Stimulated activated CD8-positive, alpha-beta memory T cell treated with anti-CD3 and anti-CD28 coated beads, Interleukin-7, amount 100 ng/mL, for 1 hour (primary cell): ENCODE data around the gene HNRNPU.
A peak's percentile ranks its signal among the peaks of the same experiment; 100 is the strongest.
"Not testable (repeated sequence)": the region's sequence is repeated elsewhere in the genome, so short reads cannot be mapped to it uniquely, and the experiment has no call there.

Source experiments
- DNase-seq, 2 donors: peaks; one replicate each; pipeline ENCODE4 v3.0.0-alpha.2; 2020; ENCODE audit warnings: low read depth in 2 of 2

HNRNPU gene

GRCh38 chr1:244840219-244840794, 24.0 kb downstream of the HNRNPU start:
- DNase-seq = no peak

GRCh38 chr1:244839656-244840055, 24.7 kb downstream of the HNRNPU start:
- DNase-seq = no peak

- no peak for DNase-seq
Observed at GRCh38 chr1:244837597-244838258, 26.6 kb downstream of the HNRNPU start.

GRCh38 chr1:244836584-244836983, 27.8 kb downstream of the HNRNPU start:
- DNase-seq = no peak

GRCh38 chr1:244836135-244836521, 28.2 kb downstream of the HNRNPU start:
- no peak for DNase-seq

- DNase-seq = peak; percentile 73 to 80
Observed at GRCh38 chr1:244835276-244836134, 28.8 kb downstream of the HNRNPU start, which contains the start of gene COX20. Gene COX20 (plus strand): TSS chr1:244835658. CDS start chr1:244835715, 57 bp downstream.

- peak; percentile 74 to 79 for DNase-seq
Observed at GRCh38 chr1:244834543-244835275, 29.6 kb downstream of the HNRNPU start.

- DNase-seq = no peak
Observed at GRCh38 chr1:244833734-244834542, 30.4 kb downstream of the HNRNPU start.

- not testable (repeated sequence) for DNase-seq
Observed at GRCh38 chr1:244833260-244833659, 31.1 kb downstream of the HNRNPU start.

GRCh38 chr1:244830639-244831038, 33.7 kb downstream of the HNRNPU start:
- DNase-seq = no peak

GRCh38 chr1:244826712-244827111, 37.6 kb downstream of the HNRNPU start:
- DNase-seq = no peak

- no peak for DNase-seq
Observed at GRCh38 chr1:244822878-244823277, 41.5 kb downstream of the HNRNPU start.

GRCh38 chr1:244821134-244821533, 43.2 kb downstream of the HNRNPU start:
- DNase-seq = no peak

- DNase-seq = no peak
Observed at GRCh38 chr1:244820131-244820530, 44.2 kb downstream of the HNRNPU start.

- DNase-seq = no peak
Observed at GRCh38 chr1:244817415-244817894, 46.9 kb downstream of the HNRNPU start.

GRCh38 chr1:244815600-244816099, 48.7 kb downstream of the HNRNPU start:
- DNase-seq = no peak

- no peak for DNase-seq
Observed at GRCh38 chr1:244813327-244813726, 51.0 kb downstream of the HNRNPU start.

- no peak for DNase-seq
Observed at GRCh38 chr1:244810221-244810620, 54.1 kb downstream of the HNRNPU start.

GRCh38 chr1:244807138-244807537, 57.2 kb downstream of the HNRNPU start:
- no peak for DNase-seq

GRCh38 chr1:244804841-244805240, 59.5 kb downstream of the HNRNPU start:
- DNase-seq = no peak
